IMR-90 (cell line): ENCODE measurements around the gene SLC27A1. TPM values are rescaled to one million over a fixed set of nuclear protein-coding genes. Genes with fewer than 3 reads are reported as not detected.

Source experiments
- ATAC-seq: fragments of 200-7000 bp; cut with Tn5 transposase; 2 replicates; pipeline ENCODE4 v1.9.1; 2020; ENCODE audit warnings: low read depth, mild to moderate bottlenecking, moderate library complexity
- BruUV-seq: library from RNA; stranded (reverse); fragments of 400-500 nt; replicated peaks from 2 replicates; lab custom pipeline; 2021; lab: Mats Ljungman, UMichigan
- CTCF ChIA-PET: fragments of 300-600 bp; formaldehyde crosslinking; extraction: SDS; loops from one replicate; lab custom pipeline; 2021; ENCODE audit warnings: antibody characterized with exemption; lab: Yijun Ruan, JAX
- POLR2A ChIA-PET: fragments of 300-600 bp; sonication (Branson Sonifier 250); formaldehyde crosslinking; loops from one replicate; lab custom pipeline; 2022; ENCODE audit warnings: antibody characterized with exemption; ENCODE audit not compliant: unreplicated experiment; lab: Charles Lee
- DNase-seq: peaks from one replicate; pipeline ENCODE4 v3.0.0; 2013
- H2AFZ ChIP-seq: replicated peaks from 2 replicates; pipeline ENCODE3; 2013; ENCODE audit warnings: low read length, mild to moderate bottlenecking; ENCODE audit not compliant: poor library complexity
- H2AK5ac ChIP-seq: 2 replicates; pipeline ENCODE4 v1.6.1; 2013; ENCODE audit warnings: low read depth, low read length, inconsistent platforms
- H2AK9ac ChIP-seq: replicated peaks from 2 replicates; pipeline ENCODE3; 2013; ENCODE audit warnings: mild to moderate bottlenecking, low read depth, low read length, moderate library complexity; ENCODE audit not compliant: poor library complexity
- H2BK120ac ChIP-seq: 2 replicates; pipeline ENCODE4 v1.6.1; 2013; ENCODE audit warnings: low read depth, low read length, inconsistent platforms
- H2BK15ac ChIP-seq: 3 replicates; pipeline ENCODE4 v1.6.1; 2013; ENCODE audit warnings: low read depth, low read length, inconsistent platforms
- H2BK20ac ChIP-seq: 2 replicates; pipeline ENCODE4 v1.6.1; 2013; ENCODE audit warnings: low read depth, mild to moderate bottlenecking, inconsistent platforms, low read length, moderate library complexity
- H2BK5ac ChIP-seq: 2 replicates; pipeline ENCODE4 v1.6.1; 2013; ENCODE audit warnings: mild to moderate bottlenecking, low read depth, low read length, inconsistent platforms; ENCODE audit not compliant: poor library complexity, severe bottlenecking
- H3K14ac ChIP-seq: replicated peaks from 2 replicates; pipeline ENCODE4 v1.6.1; 2013; ENCODE audit warnings: low read depth, low read length, inconsistent platforms
- H3K18ac ChIP-seq: 2 replicates; pipeline ENCODE4 v1.6.1; 2013; ENCODE audit warnings: low read depth, low read length, control low read depth
- H3K23ac ChIP-seq: 2 replicates; pipeline ENCODE4 v1.6.1; 2013; ENCODE audit warnings: low read depth, low read length, inconsistent platforms
- H3K27ac ChIP-seq: 2 replicates; pipeline ENCODE4 v1.5.1; 2013; ENCODE audit warnings: mild to moderate bottlenecking, control low read depth, low read length; ENCODE audit not compliant: insufficient read depth
- H3K27me3 ChIP-seq: 2 replicates; pipeline ENCODE4 v1.6.1; 2013; ENCODE audit warnings: low read length; ENCODE audit not compliant: control insufficient read depth, insufficient read depth
- H3K36me3 ChIP-seq: 2 replicates; pipeline ENCODE4 v1.6.1; 2013; ENCODE audit warnings: low read length, mixed read lengths; ENCODE audit not compliant: control insufficient read depth, insufficient read depth
- H3K4ac ChIP-seq: 2 replicates; pipeline ENCODE4 v1.6.1; 2013; ENCODE audit warnings: low read depth, low read length, inconsistent platforms
- H3K4me1 ChIP-seq: 2 replicates; pipeline ENCODE4 v1.6.1; 2013; ENCODE audit warnings: low read length, mixed read lengths; ENCODE audit not compliant: control insufficient read depth, insufficient read depth
- H3K4me2 ChIP-seq: 2 replicates; pipeline ENCODE4 v1.6.1; 2013; ENCODE audit warnings: low read depth, mild to moderate bottlenecking, control low read depth, low read length, moderate library complexity
- H3K4me3 ChIP-seq: 2 replicates; pipeline ENCODE4 v1.5.1; 2013; ENCODE audit warnings: low read depth, mild to moderate bottlenecking, control low read depth, low read length, moderate library complexity; ENCODE audit not compliant: insufficient read depth
- H3K56ac ChIP-seq: 2 replicates; pipeline ENCODE4 v1.6.1; 2013; ENCODE audit warnings: low read length, inconsistent platforms; ENCODE audit not compliant: insufficient read depth; ENCODE audit errors: extremely low read depth
- H3K79me1 ChIP-seq, 2 experiments: 2 replicates each; pipeline ENCODE4 v1.6.1; 2013; ENCODE audit warnings: low read length in 2 of 2, inconsistent platforms in 1 of 2, low read depth in 1 of 2
- H3K9ac ChIP-seq: 2 replicates; pipeline ENCODE4 v1.6.1; 2013; ENCODE audit warnings: low read depth, low read length, control low read depth
- H3K9me1 ChIP-seq: 2 replicates; pipeline ENCODE4 v1.6.1; 2013; ENCODE audit warnings: low read length, inconsistent platforms; ENCODE audit not compliant: insufficient read depth
- H3K9me3 ChIP-seq: 2 replicates; pipeline ENCODE4 v1.6.1; 2013; ENCODE audit warnings: low read length; ENCODE audit not compliant: control insufficient read depth, insufficient read depth
- H4K20me1 ChIP-seq: 2 replicates; pipeline ENCODE4 v1.6.1; 2013; ENCODE audit warnings: low read length, inconsistent platforms; ENCODE audit not compliant: insufficient read depth
- H4K5ac ChIP-seq: 2 replicates; pipeline ENCODE4 v1.6.1; 2013; ENCODE audit warnings: mild to moderate bottlenecking, low read depth, low read length, control low read depth
- H4K8ac ChIP-seq, 2 experiments: 2 replicates each; pipeline ENCODE4 v1.6.1; 2013; ENCODE audit warnings: low read depth in 2 of 2, low read length in 2 of 2, control low read depth in 1 of 2, inconsistent platforms in 1 of 2
- H4K91ac ChIP-seq: 2 replicates; pipeline ENCODE4 v1.6.1; 2013; ENCODE audit warnings: low read depth, low read length, inconsistent platforms; ENCODE audit not compliant: insufficient read depth
- BHLHE40 ChIP-seq: fragments of 150-350 bp; IDR thresholded peaks from 2 replicates; pipeline ENCODE4 v1.6.1; 2016; ENCODE audit warnings: mild to moderate bottlenecking, low read depth, low read length
- MXI1 ChIP-seq: IDR thresholded peaks from 2 replicates; pipeline ENCODE4 v1.6.1; 2012; ENCODE audit warnings: low read depth, mild to moderate bottlenecking, low read length, moderate library complexity, borderline replicate concordance
- NFE2L2 ChIP-seq: fragments of 150-350 bp; IDR thresholded peaks from 2 replicates; pipeline ENCODE4 v1.6.1; 2016; ENCODE audit warnings: low read depth, mild to moderate bottlenecking, low read length
- RAD21 ChIP-seq: IDR thresholded peaks from 2 replicates; pipeline ENCODE4 v1.6.1; 2012; ENCODE audit warnings: low read length, improper control_type of control experiment
- RCOR1 ChIP-seq: IDR thresholded peaks from 2 replicates; pipeline ENCODE4 v1.6.1; 2012; ENCODE audit warnings: mild to moderate bottlenecking, low read length, improper control_type of control experiment; ENCODE audit not compliant: insufficient replicate concordance
- WGBS, 2 experiments: methylation state at CpG; one replicate each; pipeline versions ENCODE4 v1.1.5 to v1.1.7; 2013; ENCODE audit warnings: missing lambda C conversion rate in 2 of 2; ENCODE audit not compliant: insufficient read length in 1 of 2; ENCODE audit errors: extremely low coverage in 2 of 2; 5-methylcytosine and 5-hydroxymethylcytosine counted together
- dilution Hi-C: fragments of 300-500 bp; cut with HindIII; formaldehyde crosslinking; loops from one replicate; pipeline ENCODE4 v1.14.3; 2018; ENCODE audit warnings: low sequenced_read_pairs; ENCODE audit not compliant: unreplicated experiment
- in situ Hi-C: fragments of 300-500 bp; cut with MboI; formaldehyde crosslinking; loops from 3 replicates; pipeline ENCODE4 v1.14.3; 2019; ENCODE audit warnings: low sequenced_read_pairs, inconsistent platforms, mixed read lengths
- intact Hi-C: fragments of 100-400 bp; cut with micrococcal nuclease; formaldehyde crosslinking; loops from 2 replicates; pipeline ENCODE4 v1.10.0; 2022
- polyA plus RNA-seq, 3 experiments: library from polyadenylated mRNA; depleted of rRNA; stranded (reverse); fragments of >200 nt; gene quantifications; 2 replicates each; pipeline ENCODE4 v1.2.3, GENCODE V29; 2012; ENCODE audit warnings: low replicate concordance in 1 of 3
- total RNA-seq: library from RNA; depleted of rRNA; stranded (reverse); fragments of >200 nt; gene quantifications from 2 replicates; pipeline ENCODE4 v1.2.3, GENCODE V29; 2012

SLC27A1 gene
- total and polyA plus RNA-seq, 2 of the 4 experiments (the other 2 are of a cell fraction), result 4.8 to 12.9 TPM

- peaks cover 12% of the 10 kb centered on the region for H3K36me3 ChIP-seq
- no TSS peak for BruUV-seq
- H2BK15ac ChIP-seq, result no peak overlapping the region
- intact Hi-C loops, result loop anchor here (10.0 kb wide), 1 partner anchor 275 kb away; no protein-coding TSS in a partner anchor
- H3K79me1 ChIP-seq, result peaks cover 0 to 10% of the 10 kb centered on the region in 2 experiments; a peak in 1 of 4 replicates
- H3K4me2 ChIP-seq, result no peak overlapping the region
- H3K23ac ChIP-seq, result no peak overlapping the region
- DNase-seq, result no peak
- H2BK5ac ChIP-seq, result no peak overlapping the region
- ATAC-seq, result no peak
- ChIA-PET POLR2A (no interaction called here), CTCF (no interaction called here)
- no peak overlapping the region for H3K18ac ChIP-seq
- no peak overlapping the region for H4K91ac ChIP-seq
- H2BK20ac ChIP-seq, result no peak overlapping the region
- no peak overlapping the region for H3K56ac ChIP-seq
- H4K8ac ChIP-seq, result no peak overlapping the region
- no peak overlapping the region for H4K5ac ChIP-seq
- peaks cover 9% of the 10 kb centered on the region for H4K20me1 ChIP-seq
- no peak overlapping the region for H2BK120ac ChIP-seq
- H2AK9ac ChIP-seq, result no peak overlapping the region
- in situ Hi-C loops, result no loop called here
- TF ChIP-seq NFE2L2, result no peak
- TF ChIP-seq RCOR1, result no peak
- no peak for TF ChIP-seq BHLHE40
- no peak for TF ChIP-seq MXI1
- no peak for TF ChIP-seq RAD21
- no peaks in the 10 kb centered on the region; the same call in 1 of the 2 replicates for H3K9me1 ChIP-seq
- H3K4me1 ChIP-seq, result no peaks in the 10 kb centered on the region; the same call in 1 of the 2 replicates
- no peaks in the 10 kb centered on the region for H3K27me3 ChIP-seq
- H3K9ac ChIP-seq, result no peak overlapping the region
- no peak overlapping the region for H3K4me3 ChIP-seq
- H2AK5ac ChIP-seq, result no peak overlapping the region
- no peaks in the 10 kb centered on the region for H3K9me3 ChIP-seq
- dilution Hi-C loops, result no loop called here
- H3K14ac ChIP-seq, result no peak overlapping the region
- H2AFZ ChIP-seq, result no peak overlapping the region
- no CpG with 5 or more reads among the region's 9 CpGs for WGBS, 2 experiments
- H3K4ac ChIP-seq, result no peak overlapping the region
- no peak overlapping the region for H3K27ac ChIP-seq
Measured at GRCh38 chr19:17489392-17490030, 19.2 kb downstream of the SLC27A1 start.
